Measurements from ENCODE around the gene GPR65. TPM values are rescaled to one million over a fixed set of nuclear protein-coding genes. Genes with fewer than 3 reads are reported as not detected.

The GPR65 gene
- total and polyA plus RNA-seq, 4 donors: 2.1 to 8.1 (median 4.0) TPM

DNA sequence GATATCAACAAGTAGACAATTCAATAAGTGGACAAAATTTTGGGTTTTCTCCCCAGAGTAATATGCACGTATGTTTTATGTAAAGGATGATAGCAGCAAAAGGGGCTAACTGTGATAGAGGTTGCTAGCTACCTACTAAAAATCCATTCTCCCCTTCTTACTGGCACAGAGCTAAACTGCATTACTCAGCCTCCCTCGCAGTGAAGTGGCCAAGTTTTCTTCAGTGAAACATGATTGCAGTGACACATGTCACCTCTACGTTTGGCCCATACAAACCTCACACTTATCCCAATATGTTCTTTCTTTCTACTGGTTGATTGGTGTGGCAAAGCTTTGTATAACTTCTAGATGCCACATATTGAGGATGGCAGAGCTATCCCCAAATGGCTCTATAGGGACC, 34.3 kb downstream of the GPR65 start:
- no peaks in the 10 kb centered on the region for H3K36me3 ChIP-seq (ENCODE audit: control insufficient read depth in 4 of 4, insufficient read depth in 4 of 4, low read length in 4 of 4)
- no peak overlapping the region for H3K27ac ChIP-seq (ENCODE audit: low read depth in 1 of 2, low read length in 1 of 2)
- H3K4me3 ChIP-seq: no peak overlapping the region
- H3K9ac ChIP-seq (ENCODE audit: insufficient read depth in 1 of 2, low read length in 2 of 2): no peak overlapping the region
- H3K4me1 ChIP-seq (ENCODE audit: control insufficient read depth in 5 of 5, insufficient read depth in 5 of 5, low read length in 5 of 5): no peaks in the 10 kb centered on the region
- whole genome bisulfite sequencing, 2 donors: 74 to 90% methylated on average over 3 of the region's 3 CpGs
- H3K9me3 ChIP-seq (ENCODE audit: control insufficient read depth in 4 of 4, insufficient read depth in 3 of 4, low read length in 3 of 4): no peaks in the 10 kb centered on the region
- DNase-seq (no peak), ATAC-seq (ENCODE audit: insufficient read depth, low FRiP score) (no peak)
- no peaks in the 10 kb centered on the region for H3K27me3 ChIP-seq (ENCODE audit: control insufficient read depth in 3 of 3, insufficient read depth in 3 of 3, low read length in 2 of 3)
- no peak for TF ChIP-seq CTCF (IDR thresholded peaks at IDR 0.05; ENCODE audit: control extremely low read depth, extremely low read depth)

- no peak for ATAC-seq (ENCODE audit: insufficient read depth, low FRiP score)
- 56 to 78% methylated on average over 1 of the region's 1 CpG for WGBS, 2 donors
Measured at GRCh38 chr14:88040146-88040545, 35.2 kb downstream of the GPR65 start.

GRCh38 chr14:88043529-88044443, 38.9 kb downstream of the GPR65 start:
- no peak overlapping the region for H3K27ac ChIP-seq (ENCODE audit: low read depth in 1 of 2, low read length in 1 of 2)
- no peak for ATAC-seq (ENCODE audit: insufficient read depth, low FRiP score)
- DNase-seq: no peak

More at GRCh38 chr14:88040146-88040545, 35.2 kb downstream of the GPR65 start:
- H3K27ac ChIP-seq (ENCODE audit: low read depth in 1 of 2, low read length in 1 of 2): no peak overlapping the region
- TF ChIP-seq CTCF (IDR thresholded peaks at IDR 0.05; ENCODE audit: control extremely low read depth, extremely low read depth): no peak
- H3K4me3 ChIP-seq: no peak overlapping the region
- DNase-seq: no peak
- no peaks in the 10 kb centered on the region for H3K9me3 ChIP-seq (ENCODE audit: control insufficient read depth in 4 of 4, insufficient read depth in 3 of 4, low read length in 3 of 4)
- H3K27me3 ChIP-seq (ENCODE audit: control insufficient read depth in 3 of 3, insufficient read depth in 3 of 3, low read length in 2 of 3): no peaks in the 10 kb centered on the region
- H3K36me3 ChIP-seq (ENCODE audit: control insufficient read depth in 4 of 4, insufficient read depth in 4 of 4, low read length in 4 of 4): no peaks in the 10 kb centered on the region
- H3K9ac ChIP-seq (ENCODE audit: insufficient read depth in 1 of 2, low read length in 2 of 2): no peak overlapping the region
- no peaks in the 10 kb centered on the region for H3K4me1 ChIP-seq (ENCODE audit: control insufficient read depth in 5 of 5, insufficient read depth in 5 of 5, low read length in 5 of 5)

More at GRCh38 chr14:88043529-88044443, 38.9 kb downstream of the GPR65 start:
- H3K36me3 ChIP-seq (ENCODE audit: control insufficient read depth in 4 of 4, insufficient read depth in 4 of 4, low read length in 4 of 4): no peaks in the 10 kb centered on the region
- no peak for TF ChIP-seq CTCF (IDR thresholded peaks at IDR 0.05; ENCODE audit: control extremely low read depth, extremely low read depth)
- WGBS, 2 donors: 45 to 74% methylated on average over 4 of the region's 4 CpGs
- H3K4me3 ChIP-seq: no peak overlapping the region
- no peaks in the 10 kb centered on the region for H3K4me1 ChIP-seq (ENCODE audit: control insufficient read depth in 5 of 5, insufficient read depth in 5 of 5, low read length in 5 of 5)
- no peak overlapping the region for H3K9ac ChIP-seq (ENCODE audit: insufficient read depth in 1 of 2, low read length in 2 of 2)
- no peaks in the 10 kb centered on the region for H3K9me3 ChIP-seq (ENCODE audit: control insufficient read depth in 4 of 4, insufficient read depth in 3 of 4, low read length in 3 of 4)
- no peaks in the 10 kb centered on the region for H3K27me3 ChIP-seq (ENCODE audit: control insufficient read depth in 3 of 3, insufficient read depth in 3 of 3, low read length in 2 of 3)

Measured in lung (tissue), 12 donors.